ENCODE data around the gene SLC25A22. TPM values are rescaled to one million over a fixed set of nuclear protein-coding genes. Genes with fewer than 3 reads are reported as not detected.

SLC25A22 gene
- polyA plus RNA-seq, 2 of the 4 experiments (the other 2 are of a cell fraction): 13.5 to 18.7 TPM

DNA sequence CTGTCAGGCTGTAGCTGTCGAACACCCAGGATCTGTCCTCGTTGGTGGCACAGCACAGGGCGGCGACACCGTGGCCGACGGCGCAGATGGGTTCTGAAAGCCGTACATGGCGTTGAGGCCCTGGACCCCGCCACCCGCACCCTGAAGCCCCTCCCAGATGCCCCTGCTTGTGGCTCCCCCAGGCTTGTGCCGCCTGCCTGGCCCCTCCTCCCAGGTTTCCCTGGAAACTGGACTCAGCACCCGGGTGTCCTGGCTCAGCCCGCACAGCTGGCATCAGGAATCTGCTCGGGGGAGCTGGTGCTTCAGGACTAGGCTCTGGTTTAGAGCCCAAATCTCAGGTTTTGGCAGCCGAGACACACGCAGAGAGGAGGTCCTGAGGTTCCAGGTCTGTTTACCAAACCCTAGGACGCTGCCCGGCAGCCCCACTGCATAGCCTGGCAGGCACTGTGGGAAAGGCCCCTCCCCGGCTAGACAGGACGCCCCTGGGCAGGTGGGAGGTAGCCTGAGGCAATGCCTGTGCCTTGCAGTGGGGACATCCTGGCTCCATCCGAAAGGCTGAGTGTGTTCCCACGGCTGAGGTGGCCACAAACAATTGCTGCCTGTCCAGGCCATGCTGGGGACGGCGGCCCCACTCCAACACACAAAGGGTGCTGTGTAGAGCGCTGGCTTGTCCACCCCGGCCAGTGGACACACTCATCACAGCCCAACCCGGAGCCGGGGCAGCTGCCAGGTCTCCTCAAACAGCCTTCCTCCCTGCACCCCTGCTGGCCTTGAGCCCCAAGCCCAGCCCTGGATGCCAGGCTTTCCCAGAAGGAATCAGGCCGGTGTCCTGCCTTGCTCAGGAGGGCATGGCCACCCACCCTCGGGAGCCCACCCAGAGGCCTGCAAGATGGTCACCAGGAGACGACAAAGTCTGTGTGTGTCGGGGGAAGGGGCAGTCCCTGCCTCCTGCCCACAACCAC lies 25.4 kb downstream of the SLC25A22 start:
- 80% methylated on average over 20 of the region's 34 CpGs for WGBS (ENCODE audit: missing lambda C conversion rate)
- peaks cover 36% of the 10 kb centered on the region for H3K4me1 ChIP-seq
- POLR2A ChIA-PET: interaction anchor here (0.6 kb wide), 1 partner anchor 34 kb away, joined by 4 read pairs; no protein-coding TSS in a partner anchor
- H3K27ac ChIP-seq: peak overlapping the region in 1 of 2 experiments; percentile 35; a peak in 2 of 6 replicates
- ATAC-seq (no peak), FAIRE-seq (no peak), DNase-seq (ENCODE audit: low read depth in 1 of 2, low spot score in 1 of 2) (no peak)
- H3K9me3 ChIP-seq: no peaks in the 10 kb centered on the region
- CTCF ChIA-PET: interaction anchor here (0.8 to 2.7 kb wide), 4 partner anchors 9 to 24 kb away, joined by 3 to 14 read pairs (median 4); no protein-coding TSS in a partner anchor
- no peak overlapping the region for H3K4me2 ChIP-seq
- TF ChIP-seq ZNF302 (CRISPR knock-in tag; IDR thresholded peaks at IDR 0.05) (no peak), ZSCAN20 (CRISPR knock-in tag; IDR thresholded peaks at IDR 0.05) (no peak), RFX5 (IDR thresholded peaks at IDR 0.05) (no peak), KDM5A (IDR thresholded peaks at IDR 0.05) (no peak), NPAS2 (CRISPR knock-in tag; IDR thresholded peaks at IDR 0.05; ENCODE audit: borderline replicate concordance) (no peak), FOSB (CRISPR knock-in tag; IDR thresholded peaks at IDR 0.05) (no peak), CHD4 (IDR thresholded peaks at IDR 0.05; ENCODE audit: borderline replicate concordance) (no peak), MYC (IDR thresholded peaks at IDR 0.05; ENCODE audit: borderline replicate concordance, low read length) (no peak), FOXS1 (CRISPR knock-in tag; IDR thresholded peaks at IDR 0.05) (no peak), CBX8 (IDR thresholded peaks at IDR 0.05) (no peak), ESRRA (IDR thresholded peaks at IDR 0.05; ENCODE audit: borderline replicate concordance, low read length) (no peak), SREBF2 (IDR thresholded peaks at IDR 0.05) (no peak), HOXB13 (CRISPR knock-in tag; IDR thresholded peaks at IDR 0.05; ENCODE audit: low read depth) (no peak), RAD21 (conservative IDR thresholded peaks at IDR 0.05 in 1 of 2, IDR thresholded peaks at IDR 0.05 in 1 of 2) (no peak), NFE2L2 (conservative IDR thresholded peaks at IDR 0.05; ENCODE audit: low read length) (no peak), KDM1A (IDR thresholded peaks at IDR 0.05; ENCODE audit: low read depth) (no peak)
- TF ChIP-seq, protein P1, sequence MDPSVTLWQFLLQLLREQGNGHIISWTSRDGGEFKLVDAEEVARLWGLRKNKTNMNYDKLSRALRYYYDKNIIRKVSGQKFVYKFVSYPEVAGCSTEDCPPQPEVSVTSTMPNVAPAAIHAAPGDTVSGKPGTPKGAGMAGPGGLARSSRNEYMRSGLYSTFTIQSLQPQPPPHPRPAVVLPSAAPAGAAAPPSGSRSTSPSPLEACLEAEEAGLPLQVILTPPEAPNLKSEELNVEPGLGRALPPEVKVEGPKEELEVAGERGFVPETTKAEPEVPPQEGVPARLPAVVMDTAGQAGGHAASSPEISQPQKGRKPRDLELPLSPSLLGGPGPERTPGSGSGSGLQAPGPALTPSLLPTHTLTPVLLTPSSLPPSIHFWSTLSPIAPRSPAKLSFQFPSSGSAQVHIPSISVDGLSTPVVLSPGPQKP (IDR thresholded peaks at IDR 0.05; ENCODE audit: low read depth, low read length): no peak
- TF ChIP-seq, protein P2, sequence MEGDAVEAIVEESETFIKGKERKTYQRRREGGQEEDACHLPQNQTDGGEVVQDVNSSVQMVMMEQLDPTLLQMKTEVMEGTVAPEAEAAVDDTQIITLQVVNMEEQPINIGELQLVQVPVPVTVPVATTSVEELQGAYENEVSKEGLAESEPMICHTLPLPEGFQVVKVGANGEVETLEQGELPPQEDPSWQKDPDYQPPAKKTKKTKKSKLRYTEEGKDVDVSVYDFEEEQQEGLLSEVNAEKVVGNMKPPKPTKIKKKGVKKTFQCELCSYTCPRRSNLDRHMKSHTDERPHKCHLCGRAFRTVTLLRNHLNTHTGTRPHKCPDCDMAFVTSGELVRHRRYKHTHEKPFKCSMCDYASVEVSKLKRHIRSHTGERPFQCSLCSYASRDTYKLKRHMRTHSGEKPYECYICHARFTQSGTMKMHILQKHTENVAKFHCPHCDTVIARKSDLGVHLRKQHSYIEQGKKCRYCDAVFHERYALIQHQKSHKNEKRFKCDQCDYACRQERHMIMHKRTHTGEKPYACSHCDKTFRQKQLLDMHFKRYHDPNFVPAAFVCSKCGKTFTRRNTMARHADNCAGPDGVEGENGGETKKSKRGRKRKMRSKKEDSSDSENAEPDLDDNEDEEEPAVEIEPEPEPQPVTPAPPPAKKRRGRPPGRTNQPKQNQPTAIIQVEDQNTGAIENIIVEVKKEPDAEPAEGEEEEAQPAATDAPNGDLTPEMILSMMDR (IDR thresholded peaks at IDR 0.05): no peak
- TF ChIP-seq, protein P3, sequence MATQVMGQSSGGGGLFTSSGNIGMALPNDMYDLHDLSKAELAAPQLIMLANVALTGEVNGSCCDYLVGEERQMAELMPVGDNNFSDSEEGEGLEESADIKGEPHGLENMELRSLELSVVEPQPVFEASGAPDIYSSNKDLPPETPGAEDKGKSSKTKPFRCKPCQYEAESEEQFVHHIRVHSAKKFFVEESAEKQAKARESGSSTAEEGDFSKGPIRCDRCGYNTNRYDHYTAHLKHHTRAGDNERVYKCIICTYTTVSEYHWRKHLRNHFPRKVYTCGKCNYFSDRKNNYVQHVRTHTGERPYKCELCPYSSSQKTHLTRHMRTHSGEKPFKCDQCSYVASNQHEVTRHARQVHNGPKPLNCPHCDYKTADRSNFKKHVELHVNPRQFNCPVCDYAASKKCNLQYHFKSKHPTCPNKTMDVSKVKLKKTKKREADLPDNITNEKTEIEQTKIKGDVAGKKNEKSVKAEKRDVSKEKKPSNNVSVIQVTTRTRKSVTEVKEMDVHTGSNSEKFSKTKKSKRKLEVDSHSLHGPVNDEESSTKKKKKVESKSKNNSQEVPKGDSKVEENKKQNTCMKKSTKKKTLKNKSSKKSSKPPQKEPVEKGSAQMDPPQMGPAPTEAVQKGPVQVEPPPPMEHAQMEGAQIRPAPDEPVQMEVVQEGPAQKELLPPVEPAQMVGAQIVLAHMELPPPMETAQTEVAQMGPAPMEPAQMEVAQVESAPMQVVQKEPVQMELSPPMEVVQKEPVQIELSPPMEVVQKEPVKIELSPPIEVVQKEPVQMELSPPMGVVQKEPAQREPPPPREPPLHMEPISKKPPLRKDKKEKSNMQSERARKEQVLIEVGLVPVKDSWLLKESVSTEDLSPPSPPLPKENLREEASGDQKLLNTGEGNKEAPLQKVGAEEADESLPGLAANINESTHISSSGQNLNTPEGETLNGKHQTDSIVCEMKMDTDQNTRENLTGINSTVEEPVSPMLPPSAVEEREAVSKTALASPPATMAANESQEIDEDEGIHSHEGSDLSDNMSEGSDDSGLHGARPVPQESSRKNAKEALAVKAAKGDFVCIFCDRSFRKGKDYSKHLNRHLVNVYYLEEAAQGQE (IDR thresholded peaks at IDR 0.05): no peak
- TF ChIP-seq, protein P4, sequence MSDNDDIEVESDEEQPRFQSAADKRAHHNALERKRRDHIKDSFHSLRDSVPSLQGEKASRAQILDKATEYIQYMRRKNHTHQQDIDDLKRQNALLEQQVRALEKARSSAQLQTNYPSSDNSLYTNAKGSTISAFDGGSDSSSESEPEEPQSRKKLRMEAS (IDR thresholded peaks at IDR 0.05): no peak
- H3K4me3 ChIP-seq: no peak overlapping the region

Data from A549 (cell line).